Body of pancreas (tissue), 4 donors: ENCODE measurements around the gene CFAP97D1.

ENCODE experiments used
- CTCF ChIP-seq, 7 experiments: fragments of 450-650 bp in 4 of 7; fragments of 200-600 bp in 3 of 7; sonication (generic) in 3 of 7; IDR thresholded peaks; one replicate each; pipeline ENCODE4 v1.5.1; 2016 to 2019; ENCODE audit warnings: antibody characterized with exemption in 7 of 7
- POLR2A ChIP-seq, 3 donors: fragments of 450-650 bp; IDR thresholded peaks; one replicate each; pipeline ENCODE4 v1.6.1; 2016; ENCODE audit warnings: antibody characterized with exemption in 3 of 3, mild to moderate bottlenecking in 2 of 3

GRCh38 chr17:43813386-43813785 lies 33.2 kb downstream of the CFAP97D1 start:
- TF ChIP-seq POLR2A (IDR thresholded peaks at IDR 0.05) (no peak), CTCF (IDR thresholded peaks at IDR 0.05) (no peak)
